ENCODE data around the gene ABAT.

DNA sequence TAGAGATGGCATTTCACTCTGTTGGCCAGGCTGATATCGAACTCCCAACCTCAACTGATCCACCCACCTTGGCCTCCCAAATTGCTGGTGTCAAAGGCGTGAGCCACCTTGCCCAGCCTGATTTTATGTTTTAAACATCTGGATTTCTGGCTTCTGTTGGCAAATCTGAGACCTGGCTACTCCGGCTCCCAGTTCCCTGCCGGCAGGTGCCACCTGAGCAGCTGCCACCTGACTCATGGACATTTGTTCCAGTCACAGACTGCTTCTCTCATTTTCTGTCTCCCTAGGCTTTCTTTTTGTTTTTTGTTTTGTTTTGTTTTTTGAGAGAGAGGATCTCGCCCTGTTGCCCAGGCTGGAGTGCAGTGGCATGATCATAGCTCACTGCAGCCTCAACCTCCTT, 132.8 kb downstream of the ABAT start:
- TF ChIP-seq, protein P1, sequence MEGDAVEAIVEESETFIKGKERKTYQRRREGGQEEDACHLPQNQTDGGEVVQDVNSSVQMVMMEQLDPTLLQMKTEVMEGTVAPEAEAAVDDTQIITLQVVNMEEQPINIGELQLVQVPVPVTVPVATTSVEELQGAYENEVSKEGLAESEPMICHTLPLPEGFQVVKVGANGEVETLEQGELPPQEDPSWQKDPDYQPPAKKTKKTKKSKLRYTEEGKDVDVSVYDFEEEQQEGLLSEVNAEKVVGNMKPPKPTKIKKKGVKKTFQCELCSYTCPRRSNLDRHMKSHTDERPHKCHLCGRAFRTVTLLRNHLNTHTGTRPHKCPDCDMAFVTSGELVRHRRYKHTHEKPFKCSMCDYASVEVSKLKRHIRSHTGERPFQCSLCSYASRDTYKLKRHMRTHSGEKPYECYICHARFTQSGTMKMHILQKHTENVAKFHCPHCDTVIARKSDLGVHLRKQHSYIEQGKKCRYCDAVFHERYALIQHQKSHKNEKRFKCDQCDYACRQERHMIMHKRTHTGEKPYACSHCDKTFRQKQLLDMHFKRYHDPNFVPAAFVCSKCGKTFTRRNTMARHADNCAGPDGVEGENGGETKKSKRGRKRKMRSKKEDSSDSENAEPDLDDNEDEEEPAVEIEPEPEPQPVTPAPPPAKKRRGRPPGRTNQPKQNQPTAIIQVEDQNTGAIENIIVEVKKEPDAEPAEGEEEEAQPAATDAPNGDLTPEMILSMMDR (IDR thresholded peaks at IDR 0.05), result no peak
- TF ChIP-seq ZFX (IDR thresholded peaks at IDR 0.05; ENCODE audit: borderline replicate concordance), result no peak
